Measurements from ENCODE around the gene SUPT7L.

Gene SUPT7L

DNA sequence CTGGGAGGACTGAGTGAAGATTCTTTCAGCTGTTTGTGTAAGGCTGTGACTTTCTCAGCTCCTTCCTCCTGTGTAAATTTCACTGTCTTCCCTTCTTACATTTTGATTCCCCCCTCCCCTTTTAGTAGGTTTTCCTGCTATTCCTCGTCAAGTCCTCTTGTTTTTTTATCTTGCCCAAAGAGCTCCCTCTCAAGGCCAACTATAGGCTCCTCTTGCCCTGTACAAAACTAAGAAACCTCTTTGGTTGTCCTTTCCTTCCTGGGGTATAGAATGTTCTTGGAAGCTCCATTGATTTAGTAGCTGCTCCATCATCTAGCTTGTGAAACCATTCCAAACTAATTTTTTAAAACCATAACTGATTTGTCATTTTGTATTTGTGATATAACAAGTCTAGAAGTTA is 41.9 kb downstream of the SUPT7L start:
- no peak overlapping the region for H3K27ac ChIP-seq
- no peak overlapping the region for H3K4me2 ChIP-seq
- peaks cover 6% of the 10 kb centered on the region; the same call in 1 of the 2 replicates for H3K36me3 ChIP-seq (ENCODE audit: insufficient read depth)
- no peak overlapping the region for H3K4me3 ChIP-seq (IDR thresholded peaks at IDR 0.05; ENCODE audit: insufficient read depth, low read depth, low read length)
- no peak overlapping the region for H2AFZ ChIP-seq (ENCODE audit: low read depth)
- H3K27me3 ChIP-seq (ENCODE audit: insufficient read depth, low read depth), result no peaks in the 10 kb centered on the region
- no peak overlapping the region for H3K9ac ChIP-seq
- no peaks in the 10 kb centered on the region for H3K4me1 ChIP-seq (ENCODE audit: low read depth, poor library complexity, severe bottlenecking)
- no peaks in the 10 kb centered on the region for H4K20me1 ChIP-seq (ENCODE audit: insufficient read depth)
- TF ChIP-seq, protein P1, sequence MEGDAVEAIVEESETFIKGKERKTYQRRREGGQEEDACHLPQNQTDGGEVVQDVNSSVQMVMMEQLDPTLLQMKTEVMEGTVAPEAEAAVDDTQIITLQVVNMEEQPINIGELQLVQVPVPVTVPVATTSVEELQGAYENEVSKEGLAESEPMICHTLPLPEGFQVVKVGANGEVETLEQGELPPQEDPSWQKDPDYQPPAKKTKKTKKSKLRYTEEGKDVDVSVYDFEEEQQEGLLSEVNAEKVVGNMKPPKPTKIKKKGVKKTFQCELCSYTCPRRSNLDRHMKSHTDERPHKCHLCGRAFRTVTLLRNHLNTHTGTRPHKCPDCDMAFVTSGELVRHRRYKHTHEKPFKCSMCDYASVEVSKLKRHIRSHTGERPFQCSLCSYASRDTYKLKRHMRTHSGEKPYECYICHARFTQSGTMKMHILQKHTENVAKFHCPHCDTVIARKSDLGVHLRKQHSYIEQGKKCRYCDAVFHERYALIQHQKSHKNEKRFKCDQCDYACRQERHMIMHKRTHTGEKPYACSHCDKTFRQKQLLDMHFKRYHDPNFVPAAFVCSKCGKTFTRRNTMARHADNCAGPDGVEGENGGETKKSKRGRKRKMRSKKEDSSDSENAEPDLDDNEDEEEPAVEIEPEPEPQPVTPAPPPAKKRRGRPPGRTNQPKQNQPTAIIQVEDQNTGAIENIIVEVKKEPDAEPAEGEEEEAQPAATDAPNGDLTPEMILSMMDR (conservative IDR thresholded peaks at IDR 0.05; ENCODE audit: low read depth, low read length), result no peak
- H3K79me2 ChIP-seq (ENCODE audit: insufficient read depth, low read depth), result no peaks in the 10 kb centered on the region

DNA sequence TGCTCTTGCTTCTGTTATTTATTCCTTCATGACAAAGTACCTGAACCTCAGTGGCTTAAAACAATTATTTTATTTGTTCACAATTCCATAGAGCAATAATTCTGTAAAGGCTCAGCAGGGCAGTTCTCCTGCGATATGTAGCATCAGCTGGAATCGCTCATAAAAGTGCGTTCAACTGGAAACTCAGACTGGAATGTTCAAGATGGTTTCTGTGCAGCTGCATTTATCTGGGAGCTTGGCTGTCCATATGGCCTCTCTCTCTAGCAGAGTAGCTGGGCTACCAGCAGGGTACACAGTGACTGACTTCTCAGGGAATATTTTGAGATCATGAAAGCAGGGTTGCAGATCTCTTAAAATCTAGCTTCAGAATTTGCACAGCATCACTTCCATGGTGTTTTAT is 48.1 kb downstream of the SUPT7L start:
- TF ChIP-seq, protein P1 (conservative IDR thresholded peaks at IDR 0.05; ENCODE audit: low read depth, low read length), result no peak
- Histone ChIP-seq H3K4me2 (no peak overlapping the region), H3K27me3 (ENCODE audit: insufficient read depth, low read depth) (no peaks in the 10 kb centered on the region), H2AFZ (ENCODE audit: low read depth) (no peak overlapping the region), H4K20me1 (ENCODE audit: insufficient read depth) (no peaks in the 10 kb centered on the region), H3K4me1 (ENCODE audit: low read depth, poor library complexity, severe bottlenecking) (no peaks in the 10 kb centered on the region), H3K36me3 (ENCODE audit: insufficient read depth) (peaks cover 3% of the 10 kb centered on the region; the same call in 1 of the 2 replicates), H3K27ac (no peak overlapping the region), H3K9ac (no peak overlapping the region), H3K4me3 (IDR thresholded peaks at IDR 0.05; ENCODE audit: insufficient read depth, low read depth, low read length) (no peak overlapping the region), H3K79me2 (ENCODE audit: insufficient read depth, low read depth) (no peaks in the 10 kb centered on the region; the same call in 1 of the 2 replicates)

DNA sequence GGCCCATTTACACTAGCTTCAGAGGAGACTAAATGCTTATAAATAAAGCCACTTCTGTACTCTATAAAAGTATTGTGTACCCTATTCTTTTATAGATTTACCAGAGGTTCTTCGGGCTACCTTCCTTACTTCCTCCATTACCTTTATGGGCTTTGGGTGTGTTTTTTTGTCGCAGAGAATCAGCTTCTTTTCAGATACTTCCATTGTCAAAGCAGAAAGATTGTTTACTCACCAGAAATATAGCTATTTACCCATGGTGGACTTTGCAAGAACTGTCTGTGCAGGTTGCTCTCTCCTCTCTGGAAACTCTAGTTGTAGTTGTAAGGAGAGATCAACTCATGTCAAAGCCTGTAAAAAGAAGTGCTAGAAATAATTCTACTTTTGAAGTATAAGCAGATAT is 49.4 kb downstream of the SUPT7L start:
- Histone ChIP-seq H3K4me3 (IDR thresholded peaks at IDR 0.05; ENCODE audit: insufficient read depth, low read depth, low read length) (no peak overlapping the region), H3K9ac (no peak overlapping the region), H4K20me1 (ENCODE audit: insufficient read depth) (no peaks in the 10 kb centered on the region), H3K36me3 (ENCODE audit: insufficient read depth) (peaks cover 3% of the 10 kb centered on the region; the same call in 1 of the 2 replicates), H3K27me3 (ENCODE audit: insufficient read depth, low read depth) (no peaks in the 10 kb centered on the region), H2AFZ (ENCODE audit: low read depth) (no peak overlapping the region), H3K79me2 (ENCODE audit: insufficient read depth, low read depth) (no peaks in the 10 kb centered on the region; the same call in 1 of the 2 replicates), H3K4me1 (ENCODE audit: low read depth, poor library complexity, severe bottlenecking) (no peaks in the 10 kb centered on the region), H3K27ac (no peak overlapping the region), H3K4me2 (no peak overlapping the region)
- TF ChIP-seq, protein P1 (conservative IDR thresholded peaks at IDR 0.05; ENCODE audit: low read depth, low read length), result no peak

DNA sequence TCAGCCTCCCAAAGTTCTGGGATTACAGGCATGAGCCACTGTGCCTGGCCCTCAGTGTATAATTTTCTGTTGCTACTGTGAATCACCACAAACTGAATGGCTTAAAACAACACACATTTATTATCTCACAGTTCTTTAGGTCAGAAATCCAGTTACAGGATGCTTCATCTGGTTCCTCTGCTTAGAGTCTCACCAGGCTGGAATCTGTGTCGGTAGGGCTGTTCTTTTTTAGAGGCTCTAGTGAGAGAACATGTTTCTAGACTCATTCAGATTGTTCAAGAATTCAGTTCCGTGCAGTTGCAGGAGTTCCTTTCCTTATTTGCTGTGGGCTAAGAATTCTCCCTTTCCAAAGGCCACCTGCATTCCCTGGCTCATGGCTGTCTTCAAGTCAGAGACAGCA is 56.8 kb downstream of the SUPT7L start:
- Histone ChIP-seq H3K4me2 (no peak overlapping the region), H3K9ac (no peak overlapping the region), H2AFZ (ENCODE audit: low read depth) (no peak overlapping the region), H4K20me1 (ENCODE audit: insufficient read depth) (no peaks in the 10 kb centered on the region), H3K4me3 (IDR thresholded peaks at IDR 0.05; ENCODE audit: insufficient read depth, low read depth, low read length) (no peak overlapping the region), H3K27ac (no peak overlapping the region), H3K36me3 (ENCODE audit: insufficient read depth) (0 out of 2 replicates have a peak, but pooled peaks cover 7% of the 10 kb centered on the region), H3K79me2 (ENCODE audit: insufficient read depth, low read depth) (no peaks in the 10 kb centered on the region; the same call in 1 of the 2 replicates), H3K4me1 (ENCODE audit: low read depth, poor library complexity, severe bottlenecking) (no peaks in the 10 kb centered on the region), H3K27me3 (ENCODE audit: insufficient read depth, low read depth) (no peaks in the 10 kb centered on the region)
- TF ChIP-seq, protein P1 (conservative IDR thresholded peaks at IDR 0.05; ENCODE audit: low read depth, low read length), result no peak

Data from KMS-11 (cell line).